WTC11 (cell line): Measurements from ENCODE around the gene CDK16.

Experiments
- CTCF ChIP-seq: fragments of 200-600 bp; IDR thresholded peaks from 2 replicates; pipeline ENCODE4 v1.8.0; 2022; ENCODE audit warnings: antibody characterized with exemption
- IRF1 ChIP-seq: sonication (generic); formaldehyde crosslinking; IDR thresholded peaks from 2 replicates; pipeline ENCODE4 v1.8.0; 2023; ENCODE audit warnings: missing genetic modification reagents
- MAX ChIP-seq: sonication (generic); formaldehyde crosslinking; IDR thresholded peaks from 2 replicates; pipeline ENCODE4 v1.8.0; 2022; ENCODE audit warnings: mild to moderate bottlenecking, missing genetic modification reagents
- STAT6 ChIP-seq: sonication (generic); formaldehyde crosslinking; conservative IDR thresholded peaks from 2 replicates; pipeline ENCODE4 v1.8.1; 2023; ENCODE audit warnings: mild to moderate bottlenecking, low read depth, missing genetic modification reagents, moderate library complexity
- TEAD4 ChIP-seq: sonication (generic); formaldehyde crosslinking; IDR thresholded peaks from 2 replicates; pipeline ENCODE4 v1.8.0; 2022; ENCODE audit warnings: mild to moderate bottlenecking, missing genetic modification reagents
- TP53 ChIP-seq: sonication (generic); formaldehyde crosslinking; IDR thresholded peaks from 2 replicates; pipeline ENCODE4 v1.8.1; 2023; ENCODE audit warnings: mild to moderate bottlenecking, missing genetic modification reagents
- ZNF121 ChIP-seq: sonication (generic); formaldehyde crosslinking; IDR thresholded peaks from 2 replicates; pipeline ENCODE4 v1.8.0; 2023; ENCODE audit warnings: missing genetic modification reagents

- TF ChIP-seq CTCF (no peak), MAX (CRISPR knock-in tag) (no peak), TP53 (CRISPR knock-in tag) (no peak), TEAD4 (no peak), STAT6 (no peak), IRF1 (CRISPR knock-in tag) (no peak), ZNF121 (CRISPR knock-in tag) (no peak)
Observed at GRCh38 chrX:47215291-47215900, 3.1 kb upstream of the CDK16 start.
